GM19395 (cell line): ENCODE measurements around the gene RIPOR3.
"Not testable (repeated sequence)": the region's sequence is repeated elsewhere in the genome, so short reads cannot be mapped to it uniquely, and the experiment has no call there.

ENCODE experiments used
- ATAC-seq: cut with Tn5 transposase; IDR thresholded peaks from one replicate; pipeline ENCODE4 v1.9.1; 2021; ENCODE audit warnings: mild to moderate bottlenecking, moderate library complexity; ENCODE audit not compliant: unreplicated experiment

Gene RIPOR3

DNA sequence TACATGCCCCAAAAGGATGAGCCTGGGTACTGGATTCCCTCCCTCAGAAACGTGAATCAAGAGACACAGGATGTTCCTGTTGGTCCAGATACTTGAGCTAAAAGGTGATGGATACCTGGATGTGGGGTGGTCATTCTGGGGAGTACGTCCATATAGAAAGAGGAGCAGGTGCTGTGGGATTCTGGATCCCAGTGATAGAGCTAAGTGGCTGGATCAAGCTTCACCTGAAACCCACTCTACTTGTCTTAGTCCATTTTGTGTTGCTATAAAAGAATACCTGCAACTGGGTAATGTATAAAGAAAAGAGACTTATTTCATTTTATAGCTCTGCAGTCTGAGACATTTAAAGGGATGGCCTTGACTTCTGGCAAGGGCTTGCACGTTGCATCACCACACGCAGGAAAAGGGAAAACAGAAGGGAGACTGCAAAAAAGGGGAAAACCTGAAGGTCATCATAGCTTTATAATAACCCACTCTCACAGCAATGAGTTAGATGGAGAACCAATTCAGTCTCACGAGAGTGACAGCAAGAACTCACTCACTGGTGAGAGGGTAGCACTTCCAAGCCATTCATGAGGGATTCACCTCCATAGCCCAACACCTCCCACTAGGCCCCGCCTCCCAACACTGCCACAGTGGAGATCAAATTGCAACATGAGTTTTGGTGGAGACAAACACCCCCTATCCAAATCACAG lies 31.2 kb downstream of the RIPOR3 start:
- ATAC-seq = no peak

DNA sequence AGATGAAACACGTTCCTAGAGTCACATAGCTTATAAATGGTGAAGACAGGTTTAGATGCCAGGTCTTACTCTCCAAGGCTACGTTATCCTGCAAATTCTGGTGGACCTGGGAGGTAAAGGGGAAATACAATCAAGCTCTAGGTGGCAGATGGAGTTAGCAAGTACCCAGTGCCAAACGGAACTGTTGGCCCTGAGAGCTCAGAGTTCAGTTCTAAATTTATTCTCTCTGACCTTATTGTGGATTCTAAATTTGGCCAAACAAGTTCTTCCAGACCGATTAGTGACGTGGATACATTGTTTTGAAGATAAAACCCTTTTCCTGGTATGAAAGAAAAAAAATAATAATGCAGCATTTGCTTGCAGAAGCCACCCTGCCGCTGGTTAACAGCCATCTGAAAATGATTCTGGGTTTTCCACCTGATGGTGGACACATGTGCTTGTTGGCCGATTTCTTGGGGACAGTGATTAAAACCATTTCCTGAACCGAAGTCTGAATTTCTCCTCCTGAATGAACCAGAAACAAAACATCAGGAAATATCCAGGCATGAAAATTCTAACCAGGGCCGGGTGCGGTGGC lies 32.5 kb downstream of the RIPOR3 start:
- no peak for ATAC-seq

DNA sequence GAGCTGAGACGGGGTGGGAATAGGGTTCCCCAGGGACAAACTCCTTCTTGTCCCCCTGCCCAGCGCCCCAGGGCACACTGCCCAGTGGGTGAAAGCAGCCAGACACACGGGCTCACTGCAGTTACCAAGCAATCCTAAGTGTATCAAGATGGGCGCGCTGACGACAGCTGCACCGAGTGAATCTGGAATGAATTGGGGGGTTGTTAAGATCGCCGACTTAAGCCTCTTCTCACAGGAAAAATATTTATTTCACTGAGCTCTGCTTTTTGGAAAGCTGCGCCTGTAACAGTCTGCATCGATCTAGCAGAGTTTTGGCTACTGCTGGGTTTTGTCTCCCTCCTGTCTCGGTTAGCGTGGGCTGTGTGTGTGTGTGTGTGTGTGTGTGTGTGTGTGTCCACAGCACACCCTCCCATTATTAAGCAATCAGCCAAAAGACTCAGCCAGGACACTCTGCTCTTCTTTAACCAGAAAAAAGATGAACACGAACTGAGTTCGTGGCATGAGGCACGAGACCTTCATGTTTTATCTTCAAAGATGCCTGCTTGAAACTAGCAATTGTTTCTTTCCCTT lies 35.9 kb downstream of the RIPOR3 start:
- no peak for ATAC-seq

DNA sequence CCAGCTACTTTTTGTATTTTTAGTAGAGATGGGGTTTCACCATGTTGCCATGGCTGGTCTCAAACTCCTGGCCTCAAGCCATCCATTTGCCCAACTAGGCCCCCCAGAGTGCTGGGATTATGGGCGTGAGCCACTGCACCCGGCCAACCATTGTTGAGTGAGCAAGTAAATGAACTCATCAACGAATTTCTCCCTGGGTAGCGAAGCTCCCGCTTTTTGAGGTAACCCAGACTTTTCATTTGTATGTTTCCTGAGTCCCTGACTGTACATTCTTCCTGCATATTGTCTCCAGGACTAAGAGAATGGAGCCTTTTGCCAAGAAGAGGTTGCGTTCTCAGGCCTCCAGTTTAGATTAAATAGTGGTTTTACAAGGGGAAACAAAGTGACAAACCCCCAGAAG lies 36.4 kb downstream of the RIPOR3 start:
- ATAC-seq = no peak

DNA sequence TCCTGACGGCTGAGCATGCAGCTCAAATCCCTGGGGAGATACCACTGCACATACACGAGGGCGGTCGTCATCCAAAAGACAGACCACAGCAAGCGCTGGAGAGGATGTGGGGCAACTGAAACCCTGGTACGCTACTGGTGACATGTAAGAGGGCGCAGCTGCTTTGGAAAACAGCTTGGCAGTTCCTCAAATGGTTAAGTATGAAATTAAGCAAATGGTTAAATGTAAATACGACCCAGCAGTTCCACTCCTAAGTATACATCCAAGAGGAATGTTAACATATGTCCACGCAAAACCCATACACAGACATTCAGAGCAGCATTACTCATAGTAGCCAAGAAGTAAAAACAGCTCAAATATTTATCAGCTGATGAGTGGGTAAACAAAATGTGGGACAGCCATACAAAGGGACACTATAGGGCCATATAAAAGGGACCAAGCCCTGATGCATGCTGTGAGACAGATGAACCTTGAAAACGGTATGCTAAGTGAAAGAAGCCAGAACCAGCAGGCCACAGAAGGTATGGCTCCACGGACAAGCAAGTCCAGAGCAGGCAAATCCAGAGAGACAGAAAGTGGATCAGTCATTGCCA lies 38.5 kb downstream of the RIPOR3 start:
- ATAC-seq = no peak

DNA sequence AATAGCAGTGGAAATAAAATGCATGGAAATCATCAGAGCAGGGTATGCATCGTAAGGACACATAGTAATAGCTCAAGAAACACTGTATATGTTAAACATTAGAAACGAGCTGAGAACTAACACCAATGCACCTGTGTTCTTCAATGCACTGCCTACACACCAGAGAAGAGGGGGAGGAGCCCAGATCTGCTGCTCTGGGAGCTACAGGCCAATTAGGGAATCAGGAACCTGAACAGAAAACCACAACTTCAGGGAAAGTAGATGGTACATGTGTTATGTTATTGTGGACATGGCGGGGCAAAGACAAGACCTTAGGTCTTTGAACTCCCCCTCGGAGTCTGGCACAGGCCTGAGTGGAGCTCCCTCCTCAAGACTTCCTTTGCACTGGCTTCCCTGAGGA lies 39.7 kb downstream of the RIPOR3 start:
- ATAC-seq = no peak

DNA sequence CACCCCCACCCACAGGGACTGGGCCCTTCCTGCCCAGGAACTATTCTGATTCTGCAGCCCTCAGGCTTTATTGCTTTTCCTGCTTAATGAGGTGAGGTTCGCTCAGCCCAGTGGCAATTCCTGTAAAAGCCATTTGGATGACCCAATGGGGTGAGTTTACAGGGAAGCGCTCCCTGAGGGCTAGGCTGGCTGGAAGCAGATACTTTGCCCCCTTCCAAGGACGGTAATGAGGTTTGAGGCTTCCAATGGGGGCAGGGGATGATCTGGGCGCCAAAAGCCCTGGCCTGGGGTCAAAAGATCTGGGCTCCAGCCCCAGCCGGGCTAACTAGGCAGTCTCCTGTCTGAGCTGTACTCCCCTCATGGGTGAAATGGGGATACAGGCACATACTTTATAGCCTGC lies 41.8 kb downstream of the RIPOR3 start:
- no peak for ATAC-seq

DNA sequence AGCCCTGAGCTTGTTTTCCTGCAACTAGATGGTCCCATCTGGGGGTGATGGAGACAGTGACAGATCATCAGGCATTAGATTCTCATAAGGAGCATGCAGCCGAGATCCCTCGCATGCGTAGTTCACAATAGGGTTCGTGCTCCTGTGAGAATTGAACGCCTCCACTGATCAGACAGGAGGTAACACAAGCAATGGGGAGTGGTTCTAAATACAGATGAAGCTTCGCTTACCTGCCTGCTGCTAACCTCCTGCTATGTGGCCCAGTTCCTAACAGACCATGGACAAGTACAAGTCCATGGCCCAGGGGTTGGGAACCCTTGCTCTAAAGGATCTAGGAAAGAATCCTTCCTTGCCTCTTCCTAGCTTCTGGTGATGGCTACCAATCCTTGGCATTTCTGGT lies 42.7 kb downstream of the RIPOR3 start:
- no peak for ATAC-seq

DNA sequence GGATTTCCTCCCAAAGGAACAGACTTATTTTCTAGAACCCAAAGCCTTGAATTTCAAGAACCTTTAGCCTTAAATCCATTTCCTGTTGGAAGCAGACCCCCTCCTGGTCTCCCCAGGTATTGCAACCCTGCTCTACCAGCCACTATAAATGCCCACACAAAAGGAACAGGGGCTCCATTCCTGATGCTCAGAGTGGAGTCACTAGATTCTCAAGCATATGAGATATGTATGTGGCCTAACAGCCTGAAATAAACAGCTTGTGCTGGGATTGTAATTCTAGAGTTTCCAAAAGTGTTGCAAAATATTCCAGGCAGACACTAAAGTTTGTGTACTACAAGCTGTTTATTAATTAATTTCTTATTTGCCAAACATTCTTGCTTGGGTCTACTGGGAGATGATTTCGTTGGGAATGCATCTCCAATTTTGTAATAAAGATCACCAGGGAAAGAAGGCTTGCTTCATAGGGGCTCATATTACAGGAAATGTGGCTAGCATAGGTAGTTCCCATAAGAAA lies 44.8 kb downstream of the RIPOR3 start:
- ATAC-seq = no peak

DNA sequence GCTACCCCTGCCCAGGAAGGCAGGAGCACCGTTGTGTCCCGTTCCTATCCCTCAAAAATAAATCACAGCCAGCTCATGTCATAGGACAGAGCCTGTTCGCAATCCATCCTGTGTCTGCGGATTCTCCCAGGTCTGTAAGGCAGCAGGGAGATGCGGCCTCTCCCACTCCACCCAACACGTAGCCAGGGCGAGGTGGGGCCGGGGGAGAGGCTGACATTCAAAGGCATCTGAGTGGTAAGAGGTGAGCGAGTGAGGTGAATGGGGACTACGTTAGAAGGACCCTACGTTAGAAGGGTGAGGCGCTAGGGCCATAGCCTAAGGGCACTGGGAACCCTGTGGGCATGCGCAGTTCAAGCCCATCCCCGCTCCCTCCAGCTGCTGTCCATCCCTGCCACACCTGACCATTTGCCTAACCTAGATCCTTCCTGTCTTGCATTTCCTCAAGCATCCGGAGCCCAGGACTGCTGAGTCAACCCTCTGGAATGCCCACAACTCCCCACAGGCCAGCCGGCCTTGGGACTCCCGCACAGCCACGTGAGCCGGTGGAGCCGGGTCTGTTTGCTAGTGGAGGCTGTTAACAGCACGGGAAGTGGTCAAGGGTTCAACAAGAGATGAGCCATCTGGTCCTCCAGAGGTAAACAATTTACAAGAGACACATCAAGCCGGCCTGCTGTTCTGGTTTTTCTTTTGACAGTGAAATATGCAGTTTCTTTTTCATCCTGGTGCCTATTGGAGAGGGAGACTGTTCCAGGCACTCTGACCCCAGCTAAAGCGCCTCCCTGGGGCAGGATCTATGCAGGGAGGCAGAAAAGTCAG lies 45.9 kb downstream of the RIPOR3 start:
- no peak for ATAC-seq

DNA sequence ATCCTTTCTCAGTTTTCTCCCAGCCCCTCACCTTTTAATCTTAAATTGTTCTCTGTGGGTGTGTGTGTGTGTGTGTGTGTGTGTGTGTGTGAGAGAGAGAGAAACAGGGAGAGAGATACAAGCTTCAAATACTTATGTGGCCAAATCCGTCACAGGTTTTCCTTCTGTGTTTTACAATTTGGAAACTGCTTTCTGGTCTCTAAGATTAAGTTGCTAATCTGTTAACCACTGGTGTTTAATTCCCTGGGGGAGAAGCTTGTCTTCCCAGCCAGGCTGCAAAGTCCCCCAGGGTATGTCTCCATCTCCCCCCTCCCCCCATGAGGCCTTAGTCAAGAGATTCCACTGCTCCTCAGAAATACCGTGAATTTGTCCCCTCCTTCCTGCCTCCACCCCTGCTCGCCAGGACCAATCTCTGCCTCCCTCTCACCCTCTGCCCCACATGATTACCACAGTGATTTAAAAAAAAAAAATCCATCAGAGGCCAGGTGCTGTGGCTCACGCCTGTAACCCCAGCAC lies 49.0 kb downstream of the RIPOR3 start:
- ATAC-seq = no peak

DNA sequence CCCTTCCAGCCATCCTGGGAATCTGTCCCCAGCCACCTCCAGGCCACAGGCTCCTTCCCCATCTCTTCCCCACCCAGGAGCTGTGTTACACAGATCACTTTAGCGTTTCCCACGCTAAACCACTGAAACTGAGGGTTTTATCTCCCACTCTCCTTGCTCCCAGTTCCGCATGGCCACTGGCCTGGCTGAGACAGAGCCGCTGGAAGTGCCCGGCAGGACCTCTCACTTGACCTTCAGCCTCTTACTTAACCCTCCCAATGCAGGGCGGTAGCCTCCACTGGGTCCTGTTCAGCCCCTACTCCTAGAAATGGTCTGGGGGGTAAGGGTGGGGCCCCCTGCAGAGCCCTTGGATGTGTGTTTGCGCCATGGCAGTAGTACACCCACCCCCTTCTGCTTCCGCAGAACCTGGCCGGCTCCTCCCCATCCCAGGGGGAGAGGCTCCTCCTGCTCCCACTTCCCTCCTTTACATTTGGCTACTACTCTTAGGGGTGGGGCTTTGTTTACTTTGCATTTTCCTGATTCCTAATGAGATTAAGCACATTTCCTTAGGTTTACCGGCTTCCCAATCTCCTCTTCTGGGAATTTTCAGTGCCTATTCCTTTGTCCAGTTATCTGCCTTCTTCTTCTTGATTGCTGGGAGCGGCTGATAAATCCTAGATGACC lies 49.6 kb downstream of the RIPOR3 start:
- not testable (repeated sequence) for ATAC-seq

DNA sequence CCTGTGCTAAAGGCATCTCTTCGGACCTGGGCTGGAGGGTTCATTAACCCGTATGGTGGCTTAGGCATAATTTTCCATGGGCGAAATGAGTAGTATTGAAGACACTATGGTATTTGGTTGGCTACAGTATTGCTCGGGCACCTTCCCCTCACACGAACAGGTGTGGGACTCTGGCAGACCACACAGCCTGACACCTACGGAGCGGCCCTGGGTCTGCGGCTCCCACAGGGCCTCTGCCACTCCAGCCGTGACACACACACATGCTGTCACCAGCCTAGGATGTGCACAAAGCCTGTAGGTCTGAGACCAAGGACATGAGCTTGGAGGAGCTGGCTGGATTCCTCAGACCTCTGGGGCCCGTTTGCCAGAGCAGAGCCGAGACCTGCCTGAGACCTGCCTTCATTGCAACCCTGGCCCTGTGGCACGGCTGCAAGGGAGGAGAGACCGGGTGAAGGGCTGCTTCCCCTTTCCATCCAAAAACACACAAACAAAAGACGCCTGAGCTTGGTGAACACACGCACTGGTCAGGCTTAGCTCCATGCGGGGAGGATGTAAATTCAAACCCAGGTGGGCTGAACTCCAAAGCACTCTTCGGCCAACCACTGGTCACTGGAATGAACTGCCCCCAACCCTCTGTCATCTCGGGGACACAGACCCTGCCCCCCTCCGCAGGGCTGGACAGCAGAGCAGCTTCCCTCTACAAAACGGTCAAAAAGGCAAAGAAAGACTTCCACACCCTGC lies 51.2 kb downstream of the RIPOR3 start:
- not testable (repeated sequence) for ATAC-seq

DNA sequence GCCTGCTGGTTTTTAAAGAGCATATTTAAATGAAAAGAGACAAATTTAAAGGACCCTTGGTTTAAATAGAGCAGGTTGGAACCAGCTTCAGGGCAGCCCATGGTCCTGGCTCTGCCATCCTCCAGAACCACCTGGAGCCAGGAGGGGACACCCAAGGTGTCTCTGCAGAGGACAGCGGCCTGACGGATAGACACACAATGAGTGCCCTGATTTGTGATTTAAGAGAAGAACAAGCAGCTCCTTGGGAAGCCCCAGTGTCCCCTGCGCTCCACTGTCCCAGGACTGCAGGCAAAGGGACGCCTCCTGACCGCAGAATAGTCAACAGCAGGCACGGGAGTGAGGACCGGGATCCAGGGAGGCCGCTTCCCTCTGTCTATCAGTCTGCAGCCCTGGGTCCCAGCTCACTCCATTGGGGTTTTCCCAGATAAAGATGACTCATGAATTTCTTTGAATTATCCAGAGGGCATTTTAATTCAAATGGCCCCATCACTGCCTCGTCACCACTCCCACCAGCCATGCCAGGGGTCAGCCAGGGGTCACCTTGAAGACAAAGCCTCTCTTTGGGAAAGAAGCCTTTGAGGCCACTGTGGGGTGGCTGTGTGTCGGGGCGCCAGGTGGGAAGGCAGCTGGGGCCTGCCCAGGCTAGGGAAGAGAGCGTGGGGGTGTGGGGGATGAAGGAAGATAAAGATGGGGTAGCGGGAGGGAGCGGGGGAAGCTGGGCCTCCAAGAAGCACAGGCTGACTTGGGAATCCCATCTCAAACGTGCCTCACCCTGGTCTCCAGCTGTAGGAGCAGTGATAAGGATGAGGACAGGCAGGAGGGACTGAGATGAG lies 53.1 kb downstream of the RIPOR3 start:
- not testable (repeated sequence) for ATAC-seq

DNA sequence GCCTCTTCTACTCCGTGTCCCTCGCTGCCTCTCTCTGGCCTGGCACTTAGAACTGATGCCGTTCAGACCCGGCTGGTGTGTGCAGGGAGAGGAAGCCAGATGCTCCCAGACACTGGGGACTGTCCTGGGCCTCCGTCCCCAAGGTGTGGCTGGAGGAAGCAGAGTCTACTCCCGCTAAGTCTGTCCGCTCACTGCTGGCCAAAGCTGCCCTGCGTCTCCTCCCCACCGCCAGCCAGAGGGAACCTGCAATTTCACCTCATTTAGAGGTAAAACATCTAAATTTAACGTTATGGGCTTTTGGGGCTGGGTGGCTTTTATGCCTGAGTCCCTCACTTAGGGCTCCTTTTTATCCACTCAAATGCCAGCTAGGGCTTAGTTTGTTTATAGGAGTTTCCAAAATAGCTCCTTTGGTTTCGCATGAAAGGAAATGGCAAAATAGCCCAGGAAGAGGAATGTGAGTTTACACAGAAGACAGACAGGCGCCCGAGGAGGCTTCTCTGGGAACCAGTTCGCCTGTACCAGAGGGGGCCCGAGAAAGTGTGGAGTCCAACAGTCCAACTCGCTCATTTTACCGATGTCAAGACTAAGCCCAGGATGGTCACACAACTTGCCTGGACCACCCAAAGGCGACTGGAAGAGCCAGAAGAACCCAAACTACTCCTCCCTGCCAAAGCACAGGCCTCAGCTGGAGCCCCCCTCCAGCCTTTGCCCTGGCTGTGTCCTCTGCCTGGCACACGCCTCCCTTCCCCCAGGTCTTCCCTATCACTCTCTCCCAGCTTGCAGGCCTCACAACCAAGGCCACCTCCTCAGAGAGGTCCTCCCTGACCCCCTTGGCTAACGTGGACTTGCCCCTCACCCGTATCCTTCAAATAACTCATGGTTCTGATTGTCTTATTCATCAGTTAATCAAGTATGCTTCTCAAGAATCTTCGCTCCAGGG lies 54.5 kb downstream of the RIPOR3 start:
- no peak for ATAC-seq

DNA sequence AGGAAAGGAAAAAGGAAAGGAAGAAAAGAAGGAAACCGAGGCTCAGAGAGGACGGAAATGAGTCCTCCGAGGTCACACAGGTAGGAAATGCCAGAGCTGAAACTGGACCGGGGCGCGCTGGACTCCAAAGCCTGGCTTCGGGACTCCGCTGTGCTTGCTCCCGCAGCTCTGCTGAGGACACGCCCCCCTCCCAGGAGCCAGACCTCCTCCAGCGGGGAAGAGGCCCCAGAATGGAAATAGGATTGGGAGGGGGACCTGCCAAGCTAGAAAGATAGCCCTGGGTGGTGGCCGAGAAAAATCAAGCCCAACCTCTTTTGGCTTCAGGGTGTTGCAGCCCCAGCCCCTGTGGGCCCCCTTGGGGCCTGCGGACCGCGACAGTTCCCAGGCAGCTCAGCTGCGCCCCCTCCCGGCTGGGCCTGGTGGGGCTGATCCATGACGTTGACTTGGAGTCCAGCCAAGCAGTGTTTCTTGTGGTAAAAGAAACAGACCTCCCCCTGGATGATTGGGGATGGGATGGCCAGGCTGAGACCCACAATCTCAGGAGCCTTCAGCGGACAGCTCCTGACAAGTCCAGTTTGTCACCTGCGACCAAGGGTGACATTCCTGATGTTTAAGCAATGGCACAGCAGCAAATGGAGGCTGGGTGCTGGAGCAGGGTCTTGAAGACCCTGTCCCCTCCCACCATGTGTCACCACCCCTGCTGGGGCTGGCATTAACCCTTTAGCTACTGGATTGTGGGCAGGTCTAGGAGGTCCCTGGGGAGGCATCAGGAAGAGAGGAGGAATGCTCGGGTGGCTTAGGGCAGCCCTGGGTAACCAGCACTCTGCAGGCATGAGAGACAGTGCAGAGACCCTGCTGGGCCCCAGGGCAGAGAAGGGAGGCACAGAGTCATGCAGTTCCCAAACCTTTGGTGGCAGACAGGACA lies 55.4 kb downstream of the RIPOR3 start:
- no peak for ATAC-seq
